Measurements from ENCODE around the gene LRRC9. TPM values are rescaled to one million over a fixed set of nuclear protein-coding genes. Genes with fewer than 3 reads are reported as not detected.
"Not testable (repeated sequence)": the region's sequence is repeated elsewhere in the genome, so short reads cannot be mapped to it uniquely, and the experiment has no call there.

Gene LRRC9
- total RNA-seq, 4 donors from 2014 or later, result 0.16 to 0.25 TPM; not detected in 2

DNA sequence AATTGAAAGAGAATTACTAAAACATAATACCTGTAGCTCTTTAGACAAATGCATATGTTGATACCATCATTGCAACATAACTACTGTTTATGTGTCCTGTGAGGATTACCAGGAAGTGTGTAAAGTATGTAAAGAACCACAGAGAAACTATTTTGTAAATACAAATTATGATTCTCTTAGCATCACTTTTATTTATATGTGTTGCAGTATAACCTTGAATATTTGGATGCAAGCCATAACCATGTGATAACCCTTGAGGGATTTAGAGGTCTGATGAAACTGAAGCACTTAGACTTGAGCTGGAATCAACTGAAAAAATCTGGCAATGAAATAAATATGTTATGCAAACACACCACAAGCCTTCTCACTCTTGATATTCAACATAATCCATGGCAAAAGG is 77.5 kb downstream of the LRRC9 start:
- TF ChIP-seq, protein P1, sequence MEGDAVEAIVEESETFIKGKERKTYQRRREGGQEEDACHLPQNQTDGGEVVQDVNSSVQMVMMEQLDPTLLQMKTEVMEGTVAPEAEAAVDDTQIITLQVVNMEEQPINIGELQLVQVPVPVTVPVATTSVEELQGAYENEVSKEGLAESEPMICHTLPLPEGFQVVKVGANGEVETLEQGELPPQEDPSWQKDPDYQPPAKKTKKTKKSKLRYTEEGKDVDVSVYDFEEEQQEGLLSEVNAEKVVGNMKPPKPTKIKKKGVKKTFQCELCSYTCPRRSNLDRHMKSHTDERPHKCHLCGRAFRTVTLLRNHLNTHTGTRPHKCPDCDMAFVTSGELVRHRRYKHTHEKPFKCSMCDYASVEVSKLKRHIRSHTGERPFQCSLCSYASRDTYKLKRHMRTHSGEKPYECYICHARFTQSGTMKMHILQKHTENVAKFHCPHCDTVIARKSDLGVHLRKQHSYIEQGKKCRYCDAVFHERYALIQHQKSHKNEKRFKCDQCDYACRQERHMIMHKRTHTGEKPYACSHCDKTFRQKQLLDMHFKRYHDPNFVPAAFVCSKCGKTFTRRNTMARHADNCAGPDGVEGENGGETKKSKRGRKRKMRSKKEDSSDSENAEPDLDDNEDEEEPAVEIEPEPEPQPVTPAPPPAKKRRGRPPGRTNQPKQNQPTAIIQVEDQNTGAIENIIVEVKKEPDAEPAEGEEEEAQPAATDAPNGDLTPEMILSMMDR (IDR thresholded peaks at IDR 0.05), result no peak
- no peak for ATAC-seq (ENCODE audit: low FRiP score)
- no peak for DNase-seq (ENCODE audit: low spot score)

DNA sequence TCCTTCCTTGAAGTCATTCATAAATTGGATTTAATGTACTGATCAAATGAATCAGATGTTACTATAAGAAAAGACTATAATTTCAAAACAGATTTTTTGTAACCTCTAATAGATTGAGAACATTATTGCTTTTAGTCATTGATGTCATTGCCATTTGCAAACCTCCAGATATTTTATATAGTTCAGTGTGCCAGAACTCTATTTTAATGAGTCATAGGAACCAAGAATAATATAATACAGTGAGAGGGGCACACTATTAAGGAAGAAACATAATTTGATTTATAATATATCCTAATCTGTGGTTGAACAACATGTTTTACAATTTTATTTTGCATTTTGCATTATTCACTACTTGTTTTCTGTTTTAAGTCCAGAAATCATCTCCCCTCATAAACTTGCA is 78.0 kb downstream of the LRRC9 start:
- ATAC-seq (ENCODE audit: low FRiP score), result no peak
- TF ChIP-seq, protein P1 (IDR thresholded peaks at IDR 0.05), result no peak
- no peak for DNase-seq (ENCODE audit: low spot score)

DNA sequence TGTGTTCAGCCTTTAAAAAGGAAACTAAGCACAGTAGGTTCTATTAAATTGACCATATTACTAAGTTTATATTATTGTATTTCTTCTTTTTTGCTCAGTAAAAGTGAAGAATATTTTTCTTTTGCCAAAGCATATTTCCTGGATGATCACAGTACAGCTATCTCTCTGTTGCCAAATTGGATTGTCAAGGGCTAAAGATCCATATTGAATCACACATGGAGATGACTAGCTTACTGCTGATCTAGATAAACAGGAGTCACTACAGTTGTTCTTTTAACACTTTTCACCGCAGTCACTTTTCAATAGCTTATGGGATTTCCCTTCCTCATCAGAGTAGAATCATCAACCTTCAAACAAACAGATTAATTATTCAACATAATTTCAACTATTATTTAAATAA is 78.6 kb downstream of the LRRC9 start:
- DNase-seq (ENCODE audit: low spot score) (no peak), ATAC-seq (ENCODE audit: low FRiP score) (no peak)
- TF ChIP-seq, protein P1 (IDR thresholded peaks at IDR 0.05), result no peak

DNA sequence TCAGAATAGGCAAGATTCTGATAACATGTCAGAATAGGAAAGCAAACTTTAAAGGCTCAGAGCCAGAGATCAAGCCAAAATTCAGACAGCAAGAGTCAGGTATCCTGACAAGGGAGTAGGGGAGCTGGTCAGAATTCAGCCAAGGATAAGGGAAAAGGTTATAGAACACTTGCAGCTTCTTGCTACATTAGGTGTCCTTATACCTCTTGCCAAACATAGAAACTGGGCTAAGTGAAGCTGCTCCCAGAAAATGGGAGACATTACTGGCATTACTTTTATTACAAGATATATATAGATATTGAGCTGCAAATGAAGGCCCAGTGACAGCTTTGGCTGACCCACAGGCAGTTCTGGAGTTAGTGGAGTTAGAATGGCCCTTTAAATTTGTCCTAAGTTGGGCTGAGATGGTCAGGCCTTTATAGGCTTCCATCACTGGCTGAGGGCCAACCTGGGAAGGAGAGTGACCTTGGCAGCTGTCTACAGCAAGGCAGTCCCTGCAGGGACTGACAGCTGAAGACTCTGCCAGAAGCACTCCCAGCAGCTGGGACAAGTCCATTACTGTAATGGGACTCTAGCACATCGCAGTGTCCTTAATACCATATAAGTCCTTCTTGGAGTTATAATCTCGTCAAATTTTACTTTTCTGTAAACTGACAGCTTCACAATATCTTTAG is 83.0 kb downstream of the LRRC9 start:
- ATAC-seq (ENCODE audit: low FRiP score) (no peak), DNase-seq (ENCODE audit: low spot score) (no peak)

DNA sequence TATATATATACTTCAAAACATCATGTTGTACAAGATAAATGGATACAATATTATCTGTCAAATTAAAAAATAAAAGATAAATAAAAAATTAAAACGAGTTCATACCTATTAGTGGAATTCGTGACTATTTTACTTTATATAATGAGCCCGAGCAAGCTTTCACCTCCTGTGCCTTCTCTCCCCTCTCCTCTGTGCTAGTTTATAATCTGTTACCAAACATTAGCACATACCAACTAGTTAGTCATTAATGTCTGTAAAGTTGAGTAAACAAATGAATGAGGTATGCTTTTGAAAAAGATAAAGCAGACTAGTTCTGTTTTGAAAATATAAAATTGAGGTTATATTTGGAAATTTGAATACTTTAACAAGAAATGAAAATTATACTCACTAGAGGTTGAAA is 84.0 kb downstream of the LRRC9 start:
- ATAC-seq (ENCODE audit: low FRiP score) (no peak), DNase-seq (ENCODE audit: low spot score) (no peak)
- TF ChIP-seq, protein P1 (IDR thresholded peaks at IDR 0.05), result no peak

More for the DNA sequence above, 83.0 kb downstream of the LRRC9 start:
- TF ChIP-seq, protein P1 (IDR thresholded peaks at IDR 0.05), result no peak

DNA sequence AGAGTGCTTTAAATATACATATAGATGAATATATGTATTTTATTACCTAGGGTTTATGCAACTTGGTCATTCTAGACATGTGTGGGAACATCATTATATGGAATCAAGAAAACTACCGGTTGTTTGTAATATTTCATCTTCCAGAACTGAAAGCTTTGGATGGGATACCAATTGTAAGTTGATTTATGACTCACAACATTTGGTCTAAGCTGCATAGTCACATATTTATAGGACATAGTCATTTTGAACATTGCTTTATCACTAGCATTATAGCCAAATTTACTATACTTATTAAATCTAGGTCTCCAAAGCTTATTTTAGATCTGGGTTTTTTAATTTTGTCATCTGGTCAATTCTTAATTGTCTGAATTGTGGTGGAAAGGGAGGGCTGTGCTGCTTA is 88.1 kb downstream of the LRRC9 start:
- TF ChIP-seq, protein P1 (IDR thresholded peaks at IDR 0.05), result no peak
- ATAC-seq (ENCODE audit: low FRiP score) (no peak), DNase-seq (ENCODE audit: low spot score) (no peak)

DNA sequence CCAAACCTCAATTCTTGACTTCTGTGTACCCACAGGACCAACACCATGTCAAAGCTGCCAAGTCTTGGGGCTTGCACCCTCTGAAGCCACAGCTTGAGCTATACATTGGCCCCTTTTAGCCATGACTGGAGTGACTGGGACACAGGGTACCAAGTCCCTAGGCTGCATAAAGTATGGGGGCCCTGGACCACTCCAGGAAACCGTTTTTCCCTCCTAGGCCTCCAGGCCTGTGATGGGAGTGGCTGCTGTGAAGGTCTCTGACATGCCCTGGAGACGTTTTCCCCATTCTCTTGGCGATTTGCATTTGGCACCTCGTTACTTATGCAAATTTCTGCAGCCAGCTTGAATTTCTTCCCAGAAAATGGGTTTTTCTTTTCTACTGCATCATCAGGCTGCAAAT is 90.3 kb downstream of the LRRC9 start:
- not testable (repeated sequence) for DNase-seq (ENCODE audit: low spot score); ATAC-seq (ENCODE audit: low FRiP score)
